HG02571 (cell line): ENCODE results near the gene ARHGEF35.
"Not testable (repeated sequence)": the region's sequence is repeated elsewhere in the genome, so short reads cannot be mapped to it uniquely, and the experiment has no call there.

Experiments used
- ATAC-seq: cut with Tn5 transposase; IDR thresholded peaks from one replicate; pipeline ENCODE4 v1.9.1; 2021; ENCODE audit warnings: mild to moderate bottlenecking, moderate library complexity; ENCODE audit not compliant: unreplicated experiment

Gene ARHGEF35

DNA sequence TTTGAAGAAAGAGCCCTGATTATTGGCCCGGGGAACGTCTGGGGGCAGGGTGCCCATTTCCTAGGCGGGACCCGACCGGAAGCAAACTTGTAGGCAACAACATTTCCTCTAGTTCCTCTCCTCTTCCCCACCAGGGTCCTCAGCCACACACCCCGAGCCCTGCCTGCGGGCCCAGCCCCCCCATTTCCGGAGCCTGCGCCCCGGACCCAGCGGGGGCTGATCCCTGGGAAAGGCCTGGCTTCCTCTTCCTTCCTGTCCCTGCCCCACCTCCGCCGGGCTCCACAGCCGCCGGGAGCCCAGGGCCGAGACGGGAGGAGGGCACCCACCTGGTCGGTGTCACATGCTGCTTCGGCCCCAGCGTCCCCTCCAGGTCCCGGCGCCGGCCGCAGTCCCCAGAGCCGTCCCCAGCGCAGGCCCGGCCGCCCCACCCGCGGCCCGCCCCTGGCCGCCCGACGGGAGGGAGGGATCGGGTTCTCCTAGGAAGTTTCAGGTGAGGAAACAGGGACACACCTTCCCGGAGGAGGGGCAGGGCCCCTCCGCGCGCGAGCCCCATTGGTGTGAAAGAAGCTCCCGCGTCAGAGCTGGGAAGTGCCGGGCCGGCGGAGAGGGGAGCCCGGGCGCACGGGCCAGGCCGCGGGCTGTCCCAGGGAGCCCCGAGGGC, at the start of gene ARHGEF35:
TSS of gene ARHGEF35 (minus strand) at position 622 of the 661 bp plus-strand sequence. CDS start 7,450 bp downstream, outside the sequence.
- ATAC-seq, result peak; percentile 59

DNA sequence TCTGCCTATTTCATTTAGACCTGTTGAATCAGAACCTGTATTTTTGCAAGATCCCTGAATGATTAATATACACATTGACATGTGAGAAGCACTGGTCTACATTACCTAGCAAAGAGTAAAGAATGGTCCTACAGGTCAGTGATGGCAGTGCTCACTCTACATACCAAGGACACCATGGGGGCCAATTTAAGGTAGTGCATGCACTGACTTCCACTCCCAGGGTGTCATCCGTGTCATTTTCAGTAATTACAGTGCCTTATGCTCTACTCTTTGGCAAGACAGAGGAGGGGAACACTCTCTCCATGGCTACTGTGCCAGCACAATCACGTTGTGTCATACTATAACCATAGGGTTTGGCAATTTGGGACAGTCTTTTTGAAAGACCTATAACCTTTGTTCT, 49.7 kb upstream of the ARHGEF35 start:
- not testable (repeated sequence) for ATAC-seq

DNA sequence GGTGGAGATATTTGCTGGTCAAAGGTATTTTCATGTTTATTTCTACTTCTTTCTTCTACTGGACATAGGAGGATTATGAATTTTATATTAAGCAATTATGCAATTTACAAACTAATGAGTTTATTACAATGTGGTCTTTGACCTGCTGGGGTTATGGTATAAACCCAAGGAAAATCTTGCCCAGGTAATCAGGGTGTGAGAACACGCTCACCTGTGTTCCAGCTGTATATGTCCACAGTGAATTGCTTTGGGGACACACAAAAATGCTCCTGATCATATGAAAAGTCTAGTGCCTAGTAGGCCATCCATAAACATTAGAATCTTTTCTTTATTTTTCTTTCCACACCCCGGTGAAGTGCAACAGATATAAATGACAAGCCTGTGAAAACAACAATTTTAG, 43.7 kb upstream of the ARHGEF35 start, which contains the start of gene OR2A42:
TSS of gene OR2A42 (minus strand) at position 241 of the 400 bp plus-strand sequence. CDS start 6,762 bp downstream, outside the sequence.
- not testable (repeated sequence) for ATAC-seq

DNA sequence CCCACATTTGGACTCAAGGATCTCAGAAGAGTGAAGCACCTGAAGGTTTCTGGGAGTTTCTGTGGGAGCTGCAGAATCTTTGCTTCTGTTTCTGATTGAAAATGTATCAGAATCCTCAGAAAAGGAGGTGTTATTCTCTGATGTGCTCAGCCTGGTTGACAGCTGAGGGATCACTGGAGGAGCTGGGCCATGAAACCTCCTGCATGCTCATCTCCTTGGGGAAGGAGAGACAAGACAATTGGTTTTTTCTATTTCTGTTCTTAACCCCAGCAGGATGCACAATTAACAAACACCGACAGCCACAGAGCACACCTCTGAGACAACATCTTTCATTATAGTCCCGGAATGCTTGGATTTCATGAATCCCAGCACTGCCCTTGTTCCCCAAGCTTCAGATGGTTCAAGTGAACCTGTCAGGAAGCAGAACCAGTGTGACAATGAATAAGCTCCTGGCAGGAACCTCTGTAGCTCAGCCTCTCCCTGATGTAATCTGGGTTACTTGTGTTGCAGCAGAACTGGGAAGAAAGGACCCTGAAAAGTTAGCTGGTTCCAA, 43.0 kb upstream of the ARHGEF35 start:
- not testable (repeated sequence) for ATAC-seq

DNA sequence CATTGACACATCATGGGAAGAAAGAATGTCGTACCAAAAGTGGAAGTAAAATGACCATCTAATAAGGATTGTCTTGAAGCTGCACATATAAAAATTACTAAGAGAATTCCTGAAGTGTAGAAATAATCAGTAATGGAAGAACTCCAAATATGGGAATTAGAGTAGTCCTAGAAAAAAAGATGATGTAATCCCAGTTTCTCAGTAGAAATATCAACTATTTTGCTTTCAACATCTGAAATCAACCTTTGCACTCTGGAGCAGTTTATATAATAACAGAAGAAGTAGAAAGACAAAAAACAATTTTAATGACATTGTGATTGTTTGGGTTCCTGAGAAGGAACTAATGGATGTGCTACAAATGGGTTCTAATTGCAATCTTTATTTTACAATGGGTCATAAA, 37.4 kb upstream of the ARHGEF35 start:
- not testable (repeated sequence) for ATAC-seq

DNA sequence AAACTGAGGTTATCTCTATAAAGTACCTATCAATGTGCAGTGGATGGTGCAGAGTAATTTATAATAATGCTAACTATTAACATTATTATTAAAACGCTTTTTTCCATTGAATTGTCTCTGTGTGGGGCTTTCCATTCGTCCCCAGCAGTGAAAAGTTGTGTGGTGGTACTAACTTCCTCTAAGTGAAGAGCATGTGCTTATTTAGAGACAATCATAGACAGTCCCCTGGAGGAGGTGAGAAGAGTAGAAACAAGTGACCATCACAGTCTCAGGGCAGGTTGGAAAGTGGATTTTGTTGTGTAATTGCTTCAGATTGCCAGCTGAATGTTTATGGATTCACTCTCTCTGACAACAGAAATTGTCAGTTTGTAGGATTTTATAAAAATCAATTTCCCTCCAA, 35.4 kb upstream of the ARHGEF35 start:
- ATAC-seq, result not testable (repeated sequence)

DNA sequence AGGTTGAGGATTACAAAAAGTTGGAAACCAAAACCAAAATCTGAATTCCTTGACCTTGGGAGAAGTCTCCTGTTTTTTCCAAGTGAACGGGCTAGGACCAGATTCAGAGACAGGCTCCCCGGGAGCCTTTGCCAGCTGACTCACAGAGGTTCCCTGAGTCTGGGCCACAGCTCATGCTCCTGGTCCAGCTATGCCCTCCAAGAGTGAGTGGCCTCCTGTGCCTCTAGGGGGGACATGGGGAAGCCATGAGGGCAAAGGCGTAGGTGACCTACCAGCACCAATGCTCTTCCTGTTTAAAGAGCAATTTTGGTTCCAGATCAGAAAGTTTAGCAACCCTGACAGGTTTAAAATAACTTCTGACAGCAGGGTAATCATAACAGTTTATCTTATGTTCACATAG, 33.2 kb upstream of the ARHGEF35 start:
- not testable (repeated sequence) for ATAC-seq

DNA sequence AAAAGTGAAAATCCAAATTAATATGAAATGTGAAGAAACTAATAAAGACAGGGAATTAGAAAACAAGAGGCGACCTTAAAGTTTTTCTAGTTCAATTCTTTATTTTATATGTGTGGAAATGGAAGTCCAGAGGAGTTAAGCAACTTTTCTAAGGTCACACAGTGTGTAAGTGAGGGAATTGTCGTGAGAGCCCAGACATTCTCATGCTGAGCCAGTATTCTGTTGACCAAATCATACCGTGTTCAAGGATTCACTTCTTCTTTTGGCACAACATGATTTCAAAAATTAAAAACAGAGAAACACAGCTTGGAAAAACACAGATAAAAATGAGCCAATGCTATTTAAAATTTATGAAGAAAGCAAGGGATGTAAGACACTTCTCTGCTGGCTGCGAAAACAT, 31.2 kb upstream of the ARHGEF35 start:
- ATAC-seq, result not testable (repeated sequence)

DNA sequence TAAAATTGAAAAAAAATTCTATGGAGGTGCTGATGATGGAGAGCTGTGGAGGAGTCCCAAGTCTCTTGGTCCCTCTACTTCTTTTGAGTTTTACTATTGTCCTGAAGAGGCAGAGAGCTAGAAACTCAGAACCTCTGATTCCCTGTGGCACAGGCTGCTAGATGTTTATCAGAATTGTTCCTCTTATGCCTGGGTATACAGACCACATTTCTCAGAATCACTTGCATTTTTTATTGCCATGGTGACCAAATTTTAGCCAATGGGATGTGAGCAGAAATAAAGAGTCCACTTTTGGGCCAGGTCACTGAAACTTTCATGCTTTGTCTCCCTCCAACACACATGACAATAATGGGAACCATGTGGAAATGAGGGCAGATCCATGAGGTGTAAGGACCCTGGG, 28.0 kb upstream of the ARHGEF35 start:
- not testable (repeated sequence) for ATAC-seq

DNA sequence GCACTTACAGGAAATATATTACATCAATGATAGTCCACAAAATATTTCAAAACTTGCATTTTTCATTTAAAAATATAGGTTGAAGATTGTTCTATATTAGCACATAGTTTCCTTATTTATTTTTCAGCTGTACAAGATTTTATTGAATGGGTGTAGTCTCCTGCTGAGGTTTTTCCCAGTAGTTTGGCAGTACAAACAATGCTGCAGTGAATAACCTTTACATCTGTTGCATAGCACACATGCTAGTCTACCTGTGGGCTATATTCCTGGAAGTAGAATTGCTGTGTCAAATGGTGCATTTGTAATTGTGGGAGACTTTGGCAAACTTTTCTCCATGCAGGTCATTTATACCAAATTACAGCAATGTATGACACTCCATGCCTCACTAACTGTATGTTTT, 24.9 kb upstream of the ARHGEF35 start:
- not testable (repeated sequence) for ATAC-seq

DNA sequence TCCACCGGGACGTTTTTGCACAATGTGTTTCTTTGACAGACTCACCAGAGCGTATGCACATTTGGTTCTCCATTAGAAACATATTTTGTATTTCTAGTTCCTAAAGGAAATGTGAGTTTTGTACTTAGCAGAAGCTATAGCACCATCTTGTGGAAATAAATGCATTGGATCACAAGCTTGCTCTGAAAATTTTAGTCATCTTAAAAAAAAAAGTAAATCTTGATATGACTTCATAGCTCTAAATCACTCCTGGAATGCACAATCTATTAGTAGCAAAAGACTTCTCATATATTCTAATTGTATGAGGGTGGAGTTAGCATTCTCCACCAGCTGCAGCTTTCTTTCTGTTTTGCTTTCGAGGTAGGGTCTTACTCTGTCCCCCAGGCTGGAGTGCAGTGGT, 23.5 kb upstream of the ARHGEF35 start:
- not testable (repeated sequence) for ATAC-seq

DNA sequence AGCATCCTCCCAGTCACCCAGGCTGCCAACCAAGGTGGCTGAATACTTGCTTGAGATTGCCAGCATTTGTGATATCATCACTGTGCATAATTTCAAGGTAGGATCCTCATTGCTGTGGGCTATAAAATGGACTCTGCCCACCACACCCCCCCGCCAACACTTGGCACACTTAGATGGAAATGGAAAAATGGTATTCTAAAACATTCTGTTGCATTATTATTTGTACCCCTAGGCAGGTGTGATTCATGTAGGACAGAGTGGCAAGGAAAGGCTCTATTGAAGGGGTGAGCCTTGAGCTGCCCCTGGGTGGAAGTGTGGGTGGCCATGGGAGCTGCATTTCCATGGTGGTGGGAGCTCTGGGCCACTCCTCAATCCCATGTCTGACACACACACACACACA, 22.9 kb upstream of the ARHGEF35 start:
- ATAC-seq, result not testable (repeated sequence)

DNA sequence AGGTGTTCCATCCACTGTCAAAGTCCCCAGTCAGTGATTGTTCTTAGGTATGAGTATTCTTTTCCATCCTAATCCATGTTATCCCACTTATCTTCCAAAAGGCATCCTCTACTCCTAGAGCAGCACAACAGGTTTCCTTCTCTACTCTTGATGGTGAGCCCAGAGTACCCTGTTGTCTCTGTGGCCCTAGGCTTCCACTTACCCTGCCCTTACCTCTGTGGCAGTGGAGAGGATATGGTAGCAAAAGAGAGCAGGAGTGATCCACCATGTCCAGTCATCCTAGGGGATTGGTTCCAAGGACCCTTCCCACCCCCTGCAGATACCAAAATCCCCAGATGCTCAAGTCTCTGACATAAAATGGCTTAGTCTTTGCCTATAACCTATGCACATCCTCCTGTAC, 21.6 kb upstream of the ARHGEF35 start:
- ATAC-seq, result not testable (repeated sequence)

DNA sequence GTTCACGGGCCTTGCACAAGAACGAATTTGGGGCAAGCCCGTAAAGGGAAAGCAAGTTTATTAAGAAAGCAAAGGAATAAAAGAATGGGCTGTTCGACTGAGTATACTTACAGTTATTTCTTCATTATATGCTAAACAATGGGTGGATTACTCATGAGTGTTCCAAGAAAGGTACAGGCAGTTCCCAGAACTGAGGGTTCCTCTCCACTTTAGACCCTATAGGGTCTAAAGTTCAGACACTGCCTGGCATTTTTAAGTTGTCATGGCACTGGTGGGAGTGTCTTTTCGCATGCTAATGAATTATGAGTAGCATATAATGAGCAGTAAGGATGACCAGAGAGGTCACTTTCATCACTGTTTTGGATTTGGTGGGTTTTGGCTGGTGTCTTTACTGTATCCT, 9.7 kb upstream of the ARHGEF35 start:
- not testable (repeated sequence) for ATAC-seq

DNA sequence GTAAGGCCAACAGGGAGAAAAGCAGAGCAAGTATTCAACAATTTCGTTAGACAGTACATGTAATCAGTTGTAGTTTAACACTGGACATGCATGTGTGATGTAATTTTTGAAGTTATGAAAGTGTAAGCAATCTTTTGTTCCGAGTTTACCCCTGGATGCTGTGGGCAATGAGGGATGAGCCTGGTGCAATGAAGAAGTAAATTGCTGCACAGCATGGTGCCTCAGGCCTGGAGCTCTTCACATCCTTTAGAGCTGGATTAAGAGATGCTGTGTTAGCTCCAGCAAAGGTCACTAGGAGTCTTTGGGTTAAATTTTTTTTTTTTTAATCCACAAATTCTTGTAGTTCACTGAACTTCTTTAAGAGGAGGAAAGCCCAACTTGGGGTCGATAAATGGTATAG, 7.5 kb upstream of the ARHGEF35 start:
- ATAC-seq, result not testable (repeated sequence)

DNA sequence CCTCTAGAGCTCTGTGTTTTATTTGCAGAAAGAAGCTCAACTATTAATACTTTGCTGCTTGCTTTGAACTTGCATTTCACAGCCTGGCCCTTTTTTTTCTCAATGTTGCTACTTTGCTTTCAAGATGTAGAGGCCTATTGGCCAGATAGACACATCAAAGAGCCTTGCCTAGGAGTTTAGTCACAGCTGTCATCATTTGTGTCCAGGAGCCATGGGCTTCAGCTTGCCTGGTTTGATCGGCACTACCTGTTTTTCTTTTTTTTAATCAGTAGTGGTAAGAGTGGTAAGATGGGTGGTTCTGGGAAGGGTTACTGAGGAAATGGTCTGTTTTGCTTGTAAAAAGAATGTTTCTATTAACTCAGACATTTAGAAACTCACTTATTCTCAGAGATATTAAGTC, 6.3 kb upstream of the ARHGEF35 start:
- ATAC-seq, result not testable (repeated sequence)

DNA sequence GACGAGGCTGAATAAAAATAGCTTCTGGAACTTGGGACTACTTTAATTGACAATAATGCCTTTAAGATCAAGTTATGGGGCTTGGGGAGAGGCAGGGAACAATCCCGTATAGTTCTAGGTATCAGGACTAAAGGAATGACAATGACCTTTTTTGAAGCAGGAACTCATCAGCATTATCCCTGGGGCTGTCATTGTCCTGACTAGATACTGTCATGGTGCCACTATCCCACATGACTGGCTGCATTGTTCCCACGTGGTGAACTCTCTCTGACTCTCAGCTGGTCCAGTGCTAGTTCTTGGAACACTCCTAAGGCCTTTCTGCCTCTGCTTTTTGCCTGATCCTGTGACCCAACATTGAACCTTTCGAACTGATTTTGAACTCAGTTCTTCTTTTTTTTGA, 3.3 kb upstream of the ARHGEF35 start:
- ATAC-seq, result not testable (repeated sequence)

DNA sequence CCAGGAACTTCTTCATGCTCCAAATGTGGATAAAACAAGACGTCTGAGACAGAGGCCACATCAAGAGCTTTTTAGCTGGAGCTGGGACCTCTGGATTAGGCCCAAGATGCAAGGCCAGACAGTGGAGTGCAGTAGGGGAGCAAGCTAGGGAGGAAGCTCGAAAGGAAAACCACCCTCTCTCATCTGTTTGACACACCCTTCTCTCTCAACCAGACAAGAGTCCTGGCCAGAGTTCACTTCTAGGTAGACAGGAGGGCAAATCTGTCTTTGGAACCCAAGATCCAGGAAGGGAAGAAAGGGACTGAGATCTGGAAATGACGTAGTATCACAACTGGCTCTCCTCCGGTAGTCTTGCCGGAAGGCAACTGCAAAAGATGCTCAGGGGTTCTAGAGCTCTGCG, 1.2 kb downstream of the ARHGEF35 start:
- ATAC-seq, result not testable (repeated sequence)

DNA sequence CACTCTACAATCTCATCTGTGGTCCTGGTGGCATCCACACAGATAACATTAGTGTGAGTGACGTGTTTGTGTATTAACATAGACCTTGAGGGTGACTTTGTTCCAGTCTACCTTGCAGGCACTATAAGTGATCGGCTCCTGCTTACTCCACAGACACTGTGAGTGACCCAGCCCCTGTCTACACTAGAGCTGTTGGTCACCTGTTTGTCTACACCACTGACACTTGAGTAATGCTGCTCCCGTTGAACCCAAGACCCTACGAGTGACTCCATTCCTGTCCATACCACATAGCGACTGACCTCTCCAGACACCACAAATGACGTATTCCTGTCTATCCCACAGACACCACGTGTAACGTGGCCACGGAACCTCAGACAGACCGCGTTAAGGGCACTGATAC, 1.9 kb downstream of the ARHGEF35 start:
- not testable (repeated sequence) for ATAC-seq

DNA sequence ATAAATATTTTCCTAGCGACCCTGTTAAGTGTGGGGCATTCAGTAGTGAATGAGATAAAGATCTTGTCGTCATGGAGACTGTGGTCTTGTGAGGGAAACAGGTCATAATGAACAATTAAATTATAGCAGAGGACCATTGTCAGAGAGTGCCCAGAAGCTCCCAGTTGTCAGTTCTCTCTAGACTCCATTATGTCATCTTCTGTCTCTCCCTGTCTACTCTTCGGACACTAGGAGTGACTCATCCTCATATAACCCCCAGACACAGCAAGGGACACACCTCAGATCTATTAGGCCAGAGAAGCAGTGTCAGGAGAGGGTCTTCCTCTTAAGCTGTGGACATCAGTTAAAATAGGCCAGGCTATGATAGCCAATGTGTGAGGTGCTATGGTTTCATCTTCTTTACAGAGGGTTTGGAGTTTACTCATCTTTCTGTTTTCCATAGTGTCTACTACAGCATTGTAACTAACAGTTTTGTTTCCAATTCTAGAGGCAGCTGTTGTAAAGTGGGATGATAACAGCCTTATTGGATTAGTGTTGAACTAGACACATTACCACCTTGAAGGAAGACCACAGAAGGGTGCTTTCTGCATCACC, 7.0 kb downstream of the ARHGEF35 start:
- ATAC-seq, result not testable (repeated sequence)

DNA sequence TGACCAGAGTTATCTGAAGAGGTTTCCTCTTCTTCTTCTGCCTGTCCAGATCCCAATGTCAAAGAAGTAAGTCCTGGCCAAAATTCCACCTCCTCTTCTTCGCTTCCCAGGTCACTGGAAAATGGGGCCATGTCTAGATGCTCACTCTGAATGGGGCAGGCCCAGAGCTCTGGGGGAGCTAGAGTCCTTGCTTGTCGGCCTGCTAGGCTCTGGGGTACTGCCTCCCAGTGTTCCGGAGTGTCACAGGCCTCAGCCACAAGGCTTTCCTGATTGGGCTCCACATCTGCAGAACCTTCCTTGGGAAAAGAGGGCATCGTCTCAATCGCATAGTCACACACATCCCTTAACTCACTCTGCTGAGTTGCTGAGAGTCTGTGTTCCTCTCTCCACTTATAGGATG, 7.8 kb downstream of the ARHGEF35 start:
- ATAC-seq, result not testable (repeated sequence)

DNA sequence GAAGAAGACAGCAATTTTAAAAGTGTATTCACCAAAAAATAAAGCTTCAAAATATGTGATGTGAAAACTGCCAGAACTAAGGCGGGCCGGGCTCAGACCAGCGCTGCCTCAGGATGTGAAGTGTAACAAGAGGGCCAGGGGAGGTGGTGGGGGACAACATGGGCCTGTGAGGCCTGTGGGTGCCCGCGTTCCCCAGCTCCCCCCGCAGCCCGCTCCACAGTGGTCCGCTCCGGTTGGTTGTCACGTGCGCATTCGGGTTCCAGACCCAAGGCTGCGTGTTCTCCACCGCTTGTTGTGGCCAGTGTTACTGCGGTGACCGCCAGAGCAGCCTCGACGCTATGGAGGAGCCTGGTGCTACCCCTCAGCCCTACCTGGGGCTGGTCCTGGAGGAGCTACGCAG, 12.5 kb downstream of the ARHGEF35 start, which contains the start of gene CTAGE4:
TSS of gene CTAGE4 (plus strand) at position 301 of the 400 bp plus-strand sequence. CDS start at position 339, 38 bp downstream.
- ATAC-seq, result not testable (repeated sequence)
